Activated CD4-positive, alpha-beta memory T cell treated with anti-CD3 and anti-CD28 coated beads, Interleukin-2, amount 10 ng/mL, durations not matched to agents 7 days and 5 days (primary cell): ENCODE results near the gene MSH3. TPM values are rescaled to one million over a fixed set of nuclear protein-coding genes. Genes with fewer than 3 reads are reported as not detected.

Source experiments
- CTCF ChIA-PET: fragments of 350-600 bp; sonication (Branson Sonifier 250); formaldehyde crosslinking; loops from one replicate; lab custom pipeline; 2021; ENCODE audit warnings: antibody characterized with exemption, inconsistent platforms; lab: Charles Lee
- POLR2A ChIA-PET: fragments of 350-600 bp; sonication (Branson Sonifier 250); formaldehyde crosslinking; loops from one replicate; lab custom pipeline; 2021; ENCODE audit warnings: antibody characterized with exemption; lab: Charles Lee
- DNase-seq: peaks from one replicate; pipeline ENCODE4 v3.0.0-alpha.2; 2020
- H3K27ac Mint-ChIP-seq: one replicate; pipeline ENCODE4 v1.8.0; 2021; ENCODE audit warnings: mild to moderate bottlenecking, mixed read lengths
- H3K27me3 Mint-ChIP-seq: one replicate; pipeline ENCODE4 v1.8.0; 2021; ENCODE audit warnings: mixed read lengths
- H3K36me3 Mint-ChIP-seq: one replicate; pipeline ENCODE4 v1.8.0; 2021; ENCODE audit warnings: low read depth, mixed read lengths
- H3K4me1 Mint-ChIP-seq: one replicate; pipeline ENCODE4 v1.8.0; 2021; ENCODE audit warnings: mixed read lengths
- H3K4me3 Mint-ChIP-seq: one replicate; pipeline ENCODE4 v1.8.0; 2021; ENCODE audit warnings: mild to moderate bottlenecking, mixed read lengths
- H3K9me3 Mint-ChIP-seq: one replicate; pipeline ENCODE4 v1.8.0; 2021; ENCODE audit warnings: mixed read lengths
- total RNA-seq, 2 experiments: library from RNA; stranded (reverse); gene quantifications; one replicate each; pipeline ENCODE4 v1.2.3, GENCODE V29; 2021

MSH3 gene
- total RNA-seq, 2 experiments from 2014 or later = 20.1 to 21.2 TPM

GRCh38 chr5:80701597-80701996 is 47.1 kb downstream of the MSH3 start:
- no peak for DNase-seq
- H3K4me1 Mint-ChIP-seq = peaks cover 10% of the 10 kb centered on the region
- peaks cover 25% of the 10 kb centered on the region for H3K36me3 Mint-ChIP-seq
- CTCF ChIA-PET = interaction anchor here (0.6 kb wide), 1 partner anchor 608 kb away, joined by 5 read pairs; no protein-coding TSS in a partner anchor
- H3K9me3 Mint-ChIP-seq = no peaks in the 10 kb centered on the region
- POLR2A ChIA-PET = no interaction called here
- no peak overlapping the region for H3K4me3 Mint-ChIP-seq
- no peak overlapping the region for H3K27ac Mint-ChIP-seq
- no peaks in the 10 kb centered on the region for H3K27me3 Mint-ChIP-seq

- ChIA-PET POLR2A (no interaction called here), CTCF (interaction anchor here (1.2 kb wide), 1 partner anchor 405 kb away, joined by 3 read pairs; no protein-coding TSS in a partner anchor)
- Mint-ChIP-seq H3K4me3 (no peak overlapping the region), H3K27me3 (no peaks in the 10 kb centered on the region), H3K4me1 (peaks cover 10% of the 10 kb centered on the region), H3K9me3 (no peaks in the 10 kb centered on the region), H3K27ac (no peak overlapping the region), H3K36me3 (peaks cover 26% of the 10 kb centered on the region)
- no peak for DNase-seq
Observed at GRCh38 chr5:80703291-80703690, 48.8 kb downstream of the MSH3 start.

- CTCF ChIA-PET = no interaction called here
- POLR2A ChIA-PET = no interaction called here
- Mint-ChIP-seq H3K27ac (no peak overlapping the region), H3K36me3 (peaks cover 24% of the 10 kb centered on the region), H3K4me1 (peaks cover 10% of the 10 kb centered on the region), H3K9me3 (no peaks in the 10 kb centered on the region), H3K4me3 (no peak overlapping the region), H3K27me3 (no peaks in the 10 kb centered on the region)
- DNase-seq = no peak
Observed at GRCh38 chr5:80703747-80704146, 49.3 kb downstream of the MSH3 start.

GRCh38 chr5:80704221-80704620 is 49.8 kb downstream of the MSH3 start:
- ChIA-PET POLR2A (no interaction called here), CTCF (no interaction called here)
- Mint-ChIP-seq H3K9me3 (no peaks in the 10 kb centered on the region), H3K27ac (no peak overlapping the region), H3K4me3 (no peak overlapping the region), H3K4me1 (peaks cover 10% of the 10 kb centered on the region), H3K27me3 (no peaks in the 10 kb centered on the region), H3K36me3 (peaks cover 24% of the 10 kb centered on the region)
- DNase-seq = no peak

- no peak for DNase-seq
- peaks cover 28% of the 10 kb centered on the region for H3K36me3 Mint-ChIP-seq
- ChIA-PET POLR2A (no interaction called here), CTCF (no interaction called here)
- no peaks in the 10 kb centered on the region for H3K9me3 Mint-ChIP-seq
- H3K4me1 Mint-ChIP-seq = peaks cover 10% of the 10 kb centered on the region
- no peaks in the 10 kb centered on the region for H3K27me3 Mint-ChIP-seq
- H3K27ac Mint-ChIP-seq = no peak overlapping the region
- H3K4me3 Mint-ChIP-seq = no peak overlapping the region
Observed at GRCh38 chr5:80705216-80705769, 50.8 kb downstream of the MSH3 start.

- peaks cover 28% of the 10 kb centered on the region for H3K36me3 Mint-ChIP-seq
- ChIA-PET POLR2A (no interaction called here), CTCF (no interaction called here)
- no peak overlapping the region for H3K27ac Mint-ChIP-seq
- H3K4me3 Mint-ChIP-seq = no peak overlapping the region
- no peaks in the 10 kb centered on the region for H3K9me3 Mint-ChIP-seq
- H3K27me3 Mint-ChIP-seq = no peaks in the 10 kb centered on the region
- peaks cover 15% of the 10 kb centered on the region for H3K4me1 Mint-ChIP-seq
- no peak for DNase-seq
Observed at GRCh38 chr5:80705801-80706200, 51.3 kb downstream of the MSH3 start.

GRCh38 chr5:80706835-80707447 is 52.5 kb downstream of the MSH3 start:
- Mint-ChIP-seq H3K36me3 (peaks cover 24% of the 10 kb centered on the region), H3K27ac (no peak overlapping the region), H3K27me3 (no peaks in the 10 kb centered on the region), H3K9me3 (no peaks in the 10 kb centered on the region), H3K4me3 (no peak overlapping the region), H3K4me1 (peaks cover 20% of the 10 kb centered on the region)
- no peak for DNase-seq
- POLR2A ChIA-PET = no interaction called here
- CTCF ChIA-PET = no interaction called here

GRCh38 chr5:80707645-80708044 is 53.2 kb downstream of the MSH3 start:
- DNase-seq = no peak
- ChIA-PET POLR2A (no interaction called here), CTCF (interaction anchor here (0.7 kb wide), 1 partner anchor 35 kb away, joined by 5 read pairs; no protein-coding TSS in a partner anchor)
- Mint-ChIP-seq H3K4me1 (peaks cover 21% of the 10 kb centered on the region), H3K4me3 (no peak overlapping the region), H3K27me3 (no peaks in the 10 kb centered on the region), H3K36me3 (peaks cover 22% of the 10 kb centered on the region), H3K9me3 (no peaks in the 10 kb centered on the region), H3K27ac (no peak overlapping the region)

GRCh38 chr5:80711216-80711615 is 56.8 kb downstream of the MSH3 start:
- POLR2A ChIA-PET = interaction anchor here (1.3 kb wide), 1 partner anchor 43 kb away, joined by 3 read pairs; no protein-coding TSS in a partner anchor
- CTCF ChIA-PET = interaction anchor here (1.0 to 1.6 kb wide), 2 partner anchors 49 to 397 kb away, joined by 3 to 6 read pairs; no protein-coding TSS in a partner anchor
- Mint-ChIP-seq H3K4me3 (no peak overlapping the region), H3K9me3 (no peaks in the 10 kb centered on the region), H3K36me3 (peaks cover 34% of the 10 kb centered on the region), H3K4me1 (peaks cover 21% of the 10 kb centered on the region), H3K27me3 (no peaks in the 10 kb centered on the region), H3K27ac (no peak overlapping the region)
- no peak for DNase-seq

GRCh38 chr5:80711938-80712337 is 57.5 kb downstream of the MSH3 start:
- POLR2A ChIA-PET = interaction anchor here (1.3 kb wide), 1 partner anchor 43 kb away, joined by 3 read pairs; no protein-coding TSS in a partner anchor
- no peak for DNase-seq
- CTCF ChIA-PET = interaction anchor here (1.6 kb wide), 1 partner anchor 396 kb away, joined by 6 read pairs; no protein-coding TSS in a partner anchor
- no peak overlapping the region for H3K27ac Mint-ChIP-seq
- H3K9me3 Mint-ChIP-seq = no peaks in the 10 kb centered on the region
- no peak overlapping the region for H3K4me3 Mint-ChIP-seq
- H3K4me1 Mint-ChIP-seq = peaks cover 21% of the 10 kb centered on the region
- H3K27me3 Mint-ChIP-seq = no peaks in the 10 kb centered on the region
- H3K36me3 Mint-ChIP-seq = peaks cover 38% of the 10 kb centered on the region

- no peaks in the 10 kb centered on the region for H3K9me3 Mint-ChIP-seq
- peaks cover 21% of the 10 kb centered on the region for H3K4me1 Mint-ChIP-seq
- ChIA-PET POLR2A (no interaction called here), CTCF (no interaction called here)
- no peaks in the 10 kb centered on the region for H3K27me3 Mint-ChIP-seq
- DNase-seq = no peak
- peaks cover 41% of the 10 kb centered on the region for H3K36me3 Mint-ChIP-seq
- H3K27ac Mint-ChIP-seq = no peak overlapping the region
- H3K4me3 Mint-ChIP-seq = no peak overlapping the region
Observed at GRCh38 chr5:80712919-80713318, 58.5 kb downstream of the MSH3 start.

GRCh38 chr5:80713631-80714030 is 59.2 kb downstream of the MSH3 start:
- no peak overlapping the region for H3K27ac Mint-ChIP-seq
- H3K9me3 Mint-ChIP-seq = no peaks in the 10 kb centered on the region
- POLR2A ChIA-PET = no interaction called here
- H3K36me3 Mint-ChIP-seq = peaks cover 44% of the 10 kb centered on the region
- DNase-seq = no peak
- H3K4me3 Mint-ChIP-seq = no peak overlapping the region
- H3K27me3 Mint-ChIP-seq = no peaks in the 10 kb centered on the region
- CTCF ChIA-PET = no interaction called here
- peaks cover 21% of the 10 kb centered on the region for H3K4me1 Mint-ChIP-seq

GRCh38 chr5:80714570-80715298 is 60.3 kb downstream of the MSH3 start:
- Mint-ChIP-seq H3K36me3 (peaks cover 48% of the 10 kb centered on the region), H3K4me1 (peaks cover 21% of the 10 kb centered on the region), H3K27ac (no peak overlapping the region), H3K4me3 (no peak overlapping the region), H3K9me3 (peaks cover 3% of the 10 kb centered on the region), H3K27me3 (no peaks in the 10 kb centered on the region)
- ChIA-PET POLR2A (no interaction called here), CTCF (interaction anchor here (0.7 kb wide), 1 partner anchor 478 kb away, joined by 3 read pairs; no protein-coding TSS in a partner anchor)
- no peak for DNase-seq
